Breast epithelium (tissue), 3 donors: ENCODE data around the gene MINPP1.

Experiments
- CTCF ChIP-seq, 3 donors: fragments of 450-650 bp; IDR thresholded peaks; one replicate each; pipeline ENCODE4 v1.5.1; 2016 to 2017; ENCODE audit warnings: antibody characterized with exemption in 3 of 3, mild to moderate bottlenecking in 3 of 3, moderate library complexity in 3 of 3
- POLR2A ChIP-seq: fragments of 450-650 bp; IDR thresholded peaks from one replicate; pipeline ENCODE4 v1.6.1; 2016; ENCODE audit warnings: antibody characterized with exemption, mild to moderate bottlenecking, moderate library complexity
- POLR2AphosphoS5 ChIP-seq, 3 donors: sonication (generic); formaldehyde crosslinking; IDR thresholded peaks; one replicate each; pipeline ENCODE4 v1.6.1; 2017; ENCODE audit warnings: antibody characterized with exemption in 3 of 3

- TF ChIP-seq CTCF (IDR thresholded peaks at IDR 0.05): no peak
- no peak for TF ChIP-seq POLR2A
- TF ChIP-seq POLR2AphosphoS5 (IDR thresholded peaks at IDR 0.05): no peak
Measured at GRCh38 chr10:87545783-87546182, 41.1 kb downstream of the MINPP1 start.
